GM21381 (cell line): ENCODE results near the gene CNFN.

ENCODE experiments used
- ATAC-seq: cut with Tn5 transposase; IDR thresholded peaks from one replicate; pipeline ENCODE4 v1.9.1; 2021; ENCODE audit warnings: mild to moderate bottlenecking, moderate library complexity; ENCODE audit not compliant: unreplicated experiment

Gene CNFN, protein sequence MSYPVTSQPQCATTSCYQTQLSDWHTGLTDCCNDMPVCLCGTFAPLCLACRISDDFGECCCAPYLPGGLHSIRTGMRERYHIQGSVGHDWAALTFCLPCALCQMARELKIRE

DNA sequence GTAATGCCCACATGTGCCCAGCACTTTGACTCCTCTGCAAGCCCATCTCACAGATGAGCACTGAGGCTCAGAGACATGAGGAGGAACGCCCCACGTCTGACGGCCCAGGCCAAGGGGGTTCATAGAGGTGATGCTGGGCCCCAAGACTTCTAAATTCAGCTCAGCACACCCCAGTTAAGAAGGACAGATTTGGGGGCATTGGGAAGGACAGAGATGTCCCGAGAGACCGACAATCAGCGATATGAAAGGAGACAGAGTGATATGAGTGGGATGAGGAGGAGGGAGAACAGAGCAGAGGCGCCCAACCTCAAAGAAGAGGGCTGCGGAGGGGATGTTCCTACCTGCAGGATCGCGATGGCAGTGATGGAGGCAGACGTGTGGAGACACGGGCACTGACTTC is at the start of gene CNFN:
CNFN (minus strand) TSS at position 399 of the 400 bp plus-strand sequence. CDS start 1,260 bp downstream, outside the sequence.
- ATAC-seq: no peak

- ATAC-seq: no peak
Measured at GRCh38 chr19:42436006-42436405, 45.9 kb upstream of the CNFN start.

DNA sequence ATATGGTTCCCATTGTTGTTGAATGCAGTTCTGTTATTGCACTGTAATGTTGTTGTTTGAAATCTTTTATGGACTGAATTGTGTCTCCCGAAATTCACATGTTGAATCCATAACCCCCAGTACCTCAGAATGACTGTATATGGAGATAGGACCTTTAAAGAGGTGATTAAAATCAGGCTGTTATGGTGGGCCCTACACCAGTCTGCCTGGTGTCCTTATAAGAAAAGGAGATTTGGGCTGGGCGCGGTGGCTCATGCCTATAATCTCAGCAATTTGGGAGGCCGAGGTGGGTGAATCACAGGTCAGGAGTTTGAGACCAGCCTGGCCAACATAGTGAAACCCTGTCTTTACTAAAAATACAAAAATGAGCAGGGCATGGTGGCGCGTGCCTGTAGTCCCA is 45.2 kb upstream of the CNFN start:
- ATAC-seq: no peak

DNA sequence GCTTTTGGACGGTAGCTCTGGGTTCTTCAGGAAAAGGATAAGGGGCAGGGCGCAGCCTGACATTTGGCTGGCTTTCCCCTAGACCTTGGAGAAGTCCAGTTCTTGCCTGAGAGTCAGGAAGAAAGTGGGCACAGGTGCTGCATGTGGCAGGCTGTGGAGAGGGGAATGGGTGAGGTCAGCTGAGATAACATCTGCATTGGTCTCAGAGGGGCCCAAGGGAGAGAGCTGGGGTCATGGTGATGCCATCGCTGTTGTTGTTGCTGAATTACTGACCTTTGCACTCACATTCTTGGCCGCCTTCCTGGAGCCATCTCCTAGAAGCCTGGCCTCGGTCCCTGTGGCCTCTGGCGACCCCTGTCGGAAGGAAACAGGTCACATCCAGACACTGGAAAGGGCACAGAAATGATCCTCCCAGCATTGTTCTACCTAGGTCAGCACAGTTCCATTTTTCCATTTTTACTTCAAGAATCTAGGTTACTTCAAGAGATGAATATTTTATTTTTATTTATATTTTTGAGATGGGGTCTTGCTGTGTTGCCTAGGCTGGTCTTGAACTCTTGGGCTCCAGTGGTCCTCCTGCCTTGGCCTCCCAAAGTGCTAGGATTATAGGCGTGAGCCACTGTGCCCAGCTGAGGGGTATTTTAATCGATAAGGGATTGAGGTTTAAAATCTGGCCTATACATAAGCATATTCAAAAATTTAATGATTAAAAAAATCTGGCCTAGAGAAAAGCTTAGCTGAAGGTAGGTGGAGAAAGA is 43.6 kb upstream of the CNFN start:
- no peak for ATAC-seq

GRCh38 chr19:42431486-42431885 is 41.4 kb upstream of the CNFN start:
- ATAC-seq: no peak

DNA sequence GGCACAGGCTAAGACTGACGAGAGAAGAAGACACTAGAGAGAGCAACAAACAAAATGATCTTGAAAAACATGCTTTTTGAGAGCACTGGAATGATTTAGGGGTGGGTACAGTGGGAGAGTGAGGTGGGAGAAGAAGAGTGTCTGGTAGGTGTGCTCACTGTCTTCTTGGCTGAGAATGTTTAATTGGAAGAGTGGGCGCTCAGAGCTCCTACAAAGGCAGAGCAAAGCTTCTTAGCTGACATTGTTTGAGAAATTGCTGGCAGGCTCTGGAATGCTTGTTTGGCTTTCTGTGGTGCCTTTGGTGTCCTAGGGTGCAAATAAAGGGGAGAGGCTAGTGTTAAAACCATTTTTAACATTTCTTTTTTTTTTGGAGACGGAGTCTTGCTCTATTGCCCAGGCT is 38.6 kb upstream of the CNFN start:
- no peak for ATAC-seq

- ATAC-seq: no peak
Measured at GRCh38 chr19:42427313-42427712, 37.2 kb upstream of the CNFN start, which contains the start of gene LIPE. LIPE (minus strand) TSS chr19:42427388; CDS start chr19:42427149, 239 bp downstream.

DNA sequence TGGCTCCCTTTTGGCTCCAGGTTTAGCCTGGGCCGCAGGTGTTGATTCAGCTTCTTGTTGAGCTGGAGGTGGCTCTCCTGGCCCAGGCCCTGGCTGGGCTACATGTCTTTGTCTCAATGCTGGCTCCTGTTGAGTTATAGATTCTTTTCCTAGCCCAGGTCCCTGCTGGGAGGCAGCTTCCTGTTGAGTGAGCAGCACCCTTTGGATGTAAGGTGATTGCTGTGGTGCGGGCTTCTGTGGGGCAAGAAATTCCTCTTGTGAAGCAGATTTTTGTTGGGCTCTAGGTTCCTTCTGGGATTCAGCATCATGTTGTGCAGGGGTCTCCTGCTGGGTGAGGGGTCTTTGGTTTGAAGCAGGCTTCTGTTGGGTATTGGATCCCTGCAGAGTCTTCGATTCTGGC is 36.5 kb upstream of the CNFN start:
- no peak for ATAC-seq

- ATAC-seq: no peak
Measured at GRCh38 chr19:42424712-42425131, 34.6 kb upstream of the CNFN start.

DNA sequence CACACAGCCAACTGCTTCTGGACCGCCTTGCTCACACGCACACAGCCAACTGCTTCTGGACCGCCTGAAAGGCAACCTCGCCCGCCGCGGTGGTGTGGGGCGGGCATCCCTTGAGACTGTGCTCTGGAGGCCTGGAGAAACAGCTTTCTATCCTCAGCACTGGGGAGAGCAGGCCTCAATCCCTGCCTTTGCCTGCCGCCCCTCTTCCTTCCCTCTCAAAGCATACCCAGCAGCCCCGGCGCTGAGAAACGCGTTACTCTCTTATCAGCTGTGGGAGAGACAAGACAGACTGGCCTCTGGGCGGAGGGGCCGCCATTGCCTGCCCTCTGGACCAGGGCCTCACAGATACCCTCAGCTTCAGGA is 34.2 kb upstream of the CNFN start:
- no peak for ATAC-seq

GRCh38 chr19:42423462-42424344 is 33.6 kb upstream of the CNFN start:
- ATAC-seq: peak; percentile 74

- ATAC-seq: peak; percentile 27
Measured at GRCh38 chr19:42422901-42423461, 32.9 kb upstream of the CNFN start.

- ATAC-seq: no peak
Measured at GRCh38 chr19:42422092-42422900, 32.2 kb upstream of the CNFN start.

DNA sequence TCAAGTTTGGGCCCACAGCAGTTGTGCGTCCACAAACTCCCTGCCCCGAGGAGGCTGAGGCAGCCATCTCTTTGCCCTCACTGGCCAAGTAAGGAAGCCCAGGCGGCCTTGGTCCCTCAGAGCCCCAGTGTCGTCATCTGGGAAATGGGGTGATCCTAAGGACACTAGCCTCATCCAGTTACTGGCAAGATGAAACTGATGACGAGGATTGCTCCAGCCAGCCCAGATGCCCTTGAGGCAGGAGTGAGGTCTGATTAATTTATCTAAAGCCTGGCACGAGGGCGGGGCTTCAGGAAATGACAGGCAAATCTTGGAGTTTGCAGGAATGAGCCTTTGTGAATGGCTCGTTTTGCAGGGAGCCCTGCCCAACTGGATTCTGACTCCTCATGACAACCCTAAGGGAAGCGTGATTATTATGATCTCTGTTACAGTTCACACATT is 31.5 kb upstream of the CNFN start:
- ATAC-seq: no peak

DNA sequence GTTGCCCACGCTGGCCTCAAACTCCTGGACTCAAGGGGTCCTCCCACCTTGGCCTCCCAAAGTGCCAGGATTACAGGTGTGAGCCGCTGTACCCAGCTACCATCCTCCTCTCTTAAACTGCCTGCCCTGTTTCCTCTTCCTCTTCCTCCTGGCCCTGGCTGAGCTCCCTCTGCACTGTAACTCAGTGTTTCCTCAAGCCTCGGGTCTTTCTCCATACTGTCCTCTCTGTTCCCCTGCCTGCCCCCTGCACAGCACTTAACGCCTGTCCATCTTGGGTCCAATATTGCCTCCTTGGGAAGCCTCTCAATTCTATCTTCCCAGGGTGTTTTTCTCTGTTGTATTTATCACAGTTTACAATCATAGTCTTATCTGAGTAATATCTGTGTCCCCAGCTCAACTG is 31.0 kb upstream of the CNFN start:
- ATAC-seq: no peak

DNA sequence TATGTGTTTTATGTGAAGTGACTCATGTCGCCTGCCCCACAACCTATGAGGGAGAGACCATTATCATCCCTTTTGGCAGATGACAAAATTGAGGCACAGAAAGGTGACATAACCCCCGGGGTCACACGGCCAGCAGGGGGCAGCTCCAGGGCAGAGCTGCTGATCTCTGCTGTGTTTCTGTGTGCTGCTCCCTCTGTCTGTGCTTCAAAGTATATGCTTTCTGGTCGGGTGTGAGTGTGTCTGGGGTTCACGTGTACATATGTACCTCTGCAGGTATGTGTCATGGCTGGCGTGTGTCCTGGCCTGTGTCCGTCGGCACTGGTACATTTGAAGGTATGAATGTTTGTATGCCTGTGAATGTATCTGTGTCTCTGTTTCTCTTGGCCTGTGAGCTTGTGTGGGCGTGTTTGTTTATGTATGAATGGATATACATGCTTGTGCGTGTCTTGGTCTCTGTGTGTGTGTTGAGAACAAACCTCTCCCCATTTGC is 30.0 kb upstream of the CNFN start:
- peak; percentile 35 for ATAC-seq

DNA sequence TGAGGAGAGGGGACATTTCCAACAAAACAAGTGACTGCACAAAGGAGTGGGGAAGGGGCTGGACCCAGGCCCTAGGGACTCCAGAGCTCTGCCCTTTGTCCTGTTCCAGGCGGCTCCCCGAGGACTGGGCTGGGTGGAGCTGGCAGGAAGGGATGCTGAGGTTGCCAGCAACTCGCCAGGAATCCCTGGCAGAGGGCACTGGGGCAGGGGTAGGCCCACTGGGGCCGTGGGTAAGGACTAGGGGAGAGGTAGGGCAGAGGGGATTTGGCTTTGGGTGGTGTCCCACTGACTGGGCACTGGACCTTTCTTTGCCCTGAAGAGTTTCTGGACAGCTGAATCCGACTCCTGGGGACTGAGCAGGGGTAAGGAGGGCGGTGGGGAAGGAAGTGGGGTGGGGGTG is 29.2 kb upstream of the CNFN start:
- no peak for ATAC-seq

DNA sequence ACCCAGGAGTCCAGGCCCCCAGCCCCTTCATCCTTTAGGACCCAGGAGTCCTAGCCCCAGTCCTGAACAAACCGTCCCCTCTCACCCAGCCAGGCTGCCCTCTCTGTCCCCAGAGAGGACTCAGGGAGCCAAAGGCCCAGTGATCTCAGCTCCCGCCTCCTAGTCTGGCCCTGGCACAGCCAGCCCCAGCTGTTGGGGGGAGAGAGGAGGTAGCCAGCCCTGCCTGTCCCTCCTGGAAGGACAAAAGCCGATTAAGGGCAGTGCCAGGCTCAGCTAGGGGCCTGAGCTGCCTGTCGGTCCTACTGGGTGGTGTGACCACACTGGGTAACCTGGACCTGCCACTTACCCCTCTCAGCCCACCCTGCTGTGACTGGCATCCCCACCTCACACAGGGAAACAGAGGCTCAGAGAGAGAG is 22.6 kb upstream of the CNFN start:
- ATAC-seq: no peak

GRCh38 chr19:42412227-42412626 is 22.1 kb upstream of the CNFN start:
- ATAC-seq: no peak

- no peak for ATAC-seq
Measured at GRCh38 chr19:42411581-42412178, 21.6 kb upstream of the CNFN start.
